GM12873 (cell line): ENCODE measurements around the gene HTR2B.

Source experiments
- CTCF ChIP-seq: IDR thresholded peaks from 2 replicates; pipeline ENCODE4 v1.5.1; 2012; ENCODE audit warnings: low read depth, mild to moderate bottlenecking, moderate library complexity, low read length, control low read depth; ENCODE audit not compliant: insufficient read depth; ENCODE audit errors: missing control alignments

Gene HTR2B

GRCh38 chr2:231130336-231131056 is 5.7 kb upstream of the HTR2B start:
- no peak for TF ChIP-seq CTCF

GRCh38 chr2:231129216-231129615 is 4.4 kb upstream of the HTR2B start:
- no peak for TF ChIP-seq CTCF

- no peak for TF ChIP-seq CTCF
These were observed 3.7 kb upstream of the HTR2B start for GRCh38 chr2:231128541-231128940.

GRCh38 chr2:231127936-231128335 is 3.1 kb upstream of the HTR2B start:
- TF ChIP-seq CTCF: no peak

GRCh38 chr2:231127480-231127879 is 2.6 kb upstream of the HTR2B start:
- TF ChIP-seq CTCF: no peak

GRCh38 chr2:231126123-231126522 is 1.3 kb upstream of the HTR2B start:
- TF ChIP-seq CTCF: no peak

- TF ChIP-seq CTCF: no peak
These were observed 1.4 kb downstream of the HTR2B start for GRCh38 chr2:231123362-231123898.
